GM12878 (cell line): ENCODE measurements around the gene MMP24. TPM values are rescaled to one million over a fixed set of nuclear protein-coding genes. Genes with fewer than 3 reads are reported as not detected.
A peak's percentile ranks its signal among the peaks of the same experiment; 100 is the strongest.

Experiments used
- E4F1 ChIP-seq: fragments of 450-650 bp; IDR thresholded peaks from 2 replicates; pipeline ENCODE4 v1.6.1; 2018; ENCODE audit warnings: borderline replicate concordance, mild to moderate bottlenecking; ENCODE audit not compliant: partially characterized antibody
- ELK1 ChIP-seq: IDR thresholded peaks from 2 replicates; pipeline ENCODE4 v1.6.1; 2012; ENCODE audit warnings: low read depth, low read length, improper control_type of control experiment
- ESRRA ChIP-seq: IDR thresholded peaks from 2 replicates; pipeline ENCODE4 v1.6.1; 2012; ENCODE audit warnings: mild to moderate bottlenecking, low read length, improper control_type of control experiment
- FOXM1 ChIP-seq: IDR thresholded peaks from 2 replicates; pipeline ENCODE4 v1.6.1; 2012; ENCODE audit warnings: low read depth, mild to moderate bottlenecking, inconsistent platforms, low read length, moderate library complexity
- HDAC2 ChIP-seq: fragments of 200-600 bp; sonication (generic); IDR thresholded peaks from 2 replicates; pipeline ENCODE4 v1.6.1; 2017
- IRF4 ChIP-seq: IDR thresholded peaks from 2 replicates; pipeline ENCODE4 v1.6.1; 2011; ENCODE audit warnings: low read depth, low read length
- IRF5 ChIP-seq: fragments of 450-650 bp; IDR thresholded peaks from 2 replicates; pipeline ENCODE4 v1.6.1; 2017; ENCODE audit warnings: borderline replicate concordance
- MTA2 ChIP-seq: fragments of 450-650 bp; IDR thresholded peaks from 2 replicates; pipeline ENCODE4 v1.6.1; 2016; ENCODE audit warnings: low read depth, mild to moderate bottlenecking, moderate library complexity
- PML ChIP-seq: IDR thresholded peaks from 2 replicates; pipeline ENCODE4 v1.6.1; 2012; ENCODE audit warnings: low read length, inconsistent platforms
- POLR2A ChIP-seq: IDR thresholded peaks from 2 replicates; pipeline ENCODE4 v1.6.1; 2011; ENCODE audit warnings: low read depth, mild to moderate bottlenecking, low read length
- SMAD1 ChIP-seq: fragments of 450-650 bp; IDR thresholded peaks from 2 replicates; pipeline ENCODE4 v1.6.1; 2018; ENCODE audit warnings: mild to moderate bottlenecking, low read depth; ENCODE audit not compliant: partially characterized antibody
- SREBF2 ChIP-seq: IDR thresholded peaks from 2 replicates; pipeline ENCODE4 v1.6.1; 2012; ENCODE audit warnings: mild to moderate bottlenecking, low read length
- STAT1 ChIP-seq: fragments of 450-650 bp; conservative IDR thresholded peaks from 2 replicates; pipeline ENCODE4 v1.6.1; 2014; ENCODE audit warnings: antibody characterized with exemption, mild to moderate bottlenecking
- polyA plus RNA-seq, 11 experiments: library from polyadenylated mRNA; depleted of rRNA in 4 of 11; unstranded in 6 of 11; stranded (reverse) in 5 of 11; fragments of >200 nt; fragmentation: Nextera tagmentation in 4 of 11; fragmentation: Illumina TruSeq in 1 of 11; extraction: Ambion mirVana in 4 of 11; extraction: Trizol in 1 of 11; gene quantifications; 1 replicate in 1 of 11; 2 replicates in 10 of 11; pipeline versions ENCODE4 v1.2.1 to v1.2.3, GENCODE V29; 2011 to 2016; ENCODE audit warnings: inconsistent platforms in 2 of 11, missing spikeins in 2 of 11, low read depth in 1 of 11
- total RNA-seq, 4 experiments: library from RNA; depleted of rRNA in 3 of 4; stranded (reverse); fragments of >200 nt in 3 of 4; fragmentation: Illumina TruSeq in 1 of 4; extraction: Trizol in 1 of 4; gene quantifications; 2 replicates each; pipeline versions ENCODE4 v1.2.1 to v1.2.3, GENCODE V29; 2013 to 2021
- TF ChIP-seq, protein P1 (sequence below): IDR thresholded peaks from 2 replicates; pipeline ENCODE4 v1.6.1; 2012; ENCODE audit warnings: low read depth, low read length, improper control_type of control experiment
- TF ChIP-seq, protein P2 (sequence below): IDR thresholded peaks from 2 replicates; pipeline ENCODE4 v1.6.1; 2012; ENCODE audit warnings: low read depth, low read length, improper control_type of control experiment
- TF ChIP-seq, protein P3 (sequence below): fragments of 450-650 bp; IDR thresholded peaks from 2 replicates; pipeline ENCODE4 v1.6.1; 2017; ENCODE audit warnings: mild to moderate bottlenecking, moderate library complexity
- TF ChIP-seq, protein P4 (sequence below), 3 experiments: IDR thresholded peaks in 2 of 3; conservative IDR thresholded peaks in 1 of 3; 2 replicates each; pipeline ENCODE4 v1.5.1; 2011; ENCODE audit warnings: low read depth in 3 of 3, low read length in 3 of 3, mild to moderate bottlenecking in 3 of 3, control low read depth in 2 of 3, moderate library complexity in 2 of 3, inconsistent platforms in 1 of 3, mixed read lengths in 1 of 3; ENCODE audit not compliant: control insufficient read depth in 2 of 3, insufficient read depth in 1 of 3; ENCODE audit errors: extremely low read depth in 1 of 3

The MMP24 gene
- total and polyA plus RNA-seq, 10 of the 15 experiments (the other 5 are each of a cell fraction or from before 2014, with no cell fraction given), result 0.01 to 0.11 (median 0.04) TPM; not detected in 5

DNA sequence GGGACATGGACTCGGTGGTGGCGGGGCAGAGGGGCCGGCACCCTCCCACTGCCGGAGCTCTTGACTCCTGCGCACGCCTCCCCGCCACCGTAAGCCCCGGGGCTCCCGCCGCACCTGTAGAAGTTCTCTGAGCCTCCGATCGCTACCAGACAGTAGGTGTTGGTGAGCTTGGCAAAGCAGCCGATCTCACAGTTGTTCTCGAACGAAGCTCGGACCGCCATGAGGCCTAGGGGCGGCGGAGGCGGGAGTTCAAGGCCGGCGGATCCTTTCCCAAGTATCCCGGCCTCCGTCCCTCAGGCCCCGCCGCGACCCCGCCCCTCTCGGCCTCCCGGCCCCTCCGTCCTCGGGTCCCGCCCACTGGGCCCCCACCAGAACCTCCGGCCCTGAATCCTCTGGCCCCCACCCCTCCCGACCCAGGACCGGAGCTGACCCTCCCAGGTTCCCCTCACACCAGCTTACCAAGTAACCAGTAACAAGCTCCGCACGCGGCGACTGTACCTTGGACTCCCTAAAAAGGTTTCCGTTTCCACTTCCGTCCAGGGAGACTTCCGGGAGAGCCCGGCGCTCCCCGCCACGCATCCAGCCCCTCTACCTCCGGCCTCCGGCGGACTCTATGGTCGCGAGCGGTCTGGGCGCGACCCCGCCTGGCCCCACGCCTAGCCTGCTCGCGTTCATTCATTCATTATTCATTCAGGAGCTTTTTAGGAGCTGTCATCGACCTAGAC, 57.9 kb downstream of the MMP24 start, which contains the start of gene EIF6 (continued):
- TF ChIP-seq FOXM1 (no peak), ELK1 (peak; percentile 99), PML (no peak; the same call in 1 of the 2 replicates), HDAC2 (no peak), SREBF2 (no peak), E4F1 (no peak), POLR2A (peak; percentile 63), IRF5 (no peak), STAT1 (no peak), SMAD1 (no peak), MTA2 (0 out of 2 replicates have a peak, but pooled peaks have one; percentile 22), ESRRA (no peak), IRF4 (no peak)
- TF ChIP-seq, protein P1, sequence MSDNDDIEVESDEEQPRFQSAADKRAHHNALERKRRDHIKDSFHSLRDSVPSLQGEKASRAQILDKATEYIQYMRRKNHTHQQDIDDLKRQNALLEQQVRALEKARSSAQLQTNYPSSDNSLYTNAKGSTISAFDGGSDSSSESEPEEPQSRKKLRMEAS, result peak; percentile 57; the same call in 1 of the 2 replicates
- TF ChIP-seq, protein P2, sequence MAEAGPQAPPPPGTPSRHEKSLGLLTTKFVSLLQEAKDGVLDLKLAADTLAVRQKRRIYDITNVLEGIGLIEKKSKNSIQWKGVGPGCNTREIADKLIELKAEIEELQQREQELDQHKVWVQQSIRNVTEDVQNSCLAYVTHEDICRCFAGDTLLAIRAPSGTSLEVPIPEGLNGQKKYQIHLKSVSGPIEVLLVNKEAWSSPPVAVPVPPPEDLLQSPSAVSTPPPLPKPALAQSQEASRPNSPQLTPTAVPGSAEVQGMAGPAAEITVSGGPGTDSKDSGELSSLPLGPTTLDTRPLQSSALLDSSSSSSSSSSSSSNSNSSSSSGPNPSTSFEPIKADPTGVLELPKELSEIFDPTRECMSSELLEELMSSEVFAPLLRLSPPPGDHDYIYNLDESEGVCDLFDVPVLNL, result 0 out of 2 replicates have a peak, but pooled peaks have one; percentile 40
- TF ChIP-seq, protein P3, sequence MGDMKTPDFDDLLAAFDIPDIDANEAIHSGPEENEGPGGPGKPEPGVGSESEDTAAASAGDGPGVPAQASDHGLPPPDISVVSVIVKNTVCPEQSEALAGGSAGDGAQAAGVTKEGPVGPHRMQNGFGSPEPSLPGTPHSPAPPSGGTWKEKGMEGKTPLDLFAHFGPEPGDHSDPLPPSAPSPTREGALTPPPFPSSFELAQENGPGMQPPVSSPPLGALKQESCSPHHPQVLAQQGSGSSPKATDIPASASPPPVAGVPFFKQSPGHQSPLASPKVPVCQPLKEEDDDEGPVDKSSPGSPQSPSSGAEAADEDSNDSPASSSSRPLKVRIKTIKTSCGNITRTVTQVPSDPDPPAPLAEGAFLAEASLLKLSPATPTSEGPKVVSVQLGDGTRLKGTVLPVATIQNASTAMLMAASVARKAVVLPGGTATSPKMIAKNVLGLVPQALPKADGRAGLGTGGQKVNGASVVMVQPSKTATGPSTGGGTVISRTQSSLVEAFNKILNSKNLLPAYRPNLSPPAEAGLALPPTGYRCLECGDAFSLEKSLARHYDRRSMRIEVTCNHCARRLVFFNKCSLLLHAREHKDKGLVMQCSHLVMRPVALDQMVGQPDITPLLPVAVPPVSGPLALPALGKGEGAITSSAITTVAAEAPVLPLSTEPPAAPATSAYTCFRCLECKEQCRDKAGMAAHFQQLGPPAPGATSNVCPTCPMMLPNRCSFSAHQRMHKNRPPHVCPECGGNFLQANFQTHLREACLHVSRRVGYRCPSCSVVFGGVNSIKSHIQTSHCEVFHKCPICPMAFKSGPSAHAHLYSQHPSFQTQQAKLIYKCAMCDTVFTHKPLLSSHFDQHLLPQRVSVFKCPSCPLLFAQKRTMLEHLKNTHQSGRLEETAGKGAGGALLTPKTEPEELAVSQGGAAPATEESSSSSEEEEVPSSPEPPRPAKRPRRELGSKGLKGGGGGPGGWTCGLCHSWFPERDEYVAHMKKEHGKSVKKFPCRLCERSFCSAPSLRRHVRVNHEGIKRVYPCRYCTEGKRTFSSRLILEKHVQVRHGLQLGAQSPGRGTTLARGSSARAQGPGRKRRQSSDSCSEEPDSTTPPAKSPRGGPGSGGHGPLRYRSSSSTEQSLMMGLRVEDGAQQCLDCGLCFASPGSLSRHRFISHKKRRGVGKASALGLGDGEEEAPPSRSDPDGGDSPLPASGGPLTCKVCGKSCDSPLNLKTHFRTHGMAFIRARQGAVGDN, result no peak
- TF ChIP-seq, protein P4, sequence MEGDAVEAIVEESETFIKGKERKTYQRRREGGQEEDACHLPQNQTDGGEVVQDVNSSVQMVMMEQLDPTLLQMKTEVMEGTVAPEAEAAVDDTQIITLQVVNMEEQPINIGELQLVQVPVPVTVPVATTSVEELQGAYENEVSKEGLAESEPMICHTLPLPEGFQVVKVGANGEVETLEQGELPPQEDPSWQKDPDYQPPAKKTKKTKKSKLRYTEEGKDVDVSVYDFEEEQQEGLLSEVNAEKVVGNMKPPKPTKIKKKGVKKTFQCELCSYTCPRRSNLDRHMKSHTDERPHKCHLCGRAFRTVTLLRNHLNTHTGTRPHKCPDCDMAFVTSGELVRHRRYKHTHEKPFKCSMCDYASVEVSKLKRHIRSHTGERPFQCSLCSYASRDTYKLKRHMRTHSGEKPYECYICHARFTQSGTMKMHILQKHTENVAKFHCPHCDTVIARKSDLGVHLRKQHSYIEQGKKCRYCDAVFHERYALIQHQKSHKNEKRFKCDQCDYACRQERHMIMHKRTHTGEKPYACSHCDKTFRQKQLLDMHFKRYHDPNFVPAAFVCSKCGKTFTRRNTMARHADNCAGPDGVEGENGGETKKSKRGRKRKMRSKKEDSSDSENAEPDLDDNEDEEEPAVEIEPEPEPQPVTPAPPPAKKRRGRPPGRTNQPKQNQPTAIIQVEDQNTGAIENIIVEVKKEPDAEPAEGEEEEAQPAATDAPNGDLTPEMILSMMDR (IDR thresholded peaks at IDR 0.05 in 2 of 3, conservative IDR thresholded peaks at IDR 0.05 in 1 of 3; ENCODE audit: control insufficient read depth in 2 of 3, extremely low read depth in 1 of 3, insufficient read depth in 1 of 3, low read depth in 3 of 3, low read length in 3 of 3), result no peak
